Mononuclear cell (primary cell): ENCODE results near the gene RAB11FIP3. TPM values are rescaled to one million over a fixed set of nuclear protein-coding genes. Genes with fewer than 3 reads are reported as not detected.
"Not testable (repeated sequence)": the region's sequence is repeated elsewhere in the genome, so short reads cannot be mapped to it uniquely, and the experiment has no call there.

Experiments used
- H3K27me3 ChIP-seq: 2 replicates; pipeline ENCODE4 v1.6.0; 2011; ENCODE audit warnings: low read length, control low read depth; ENCODE audit not compliant: insufficient read depth
- H3K4me1 ChIP-seq: 2 replicates; pipeline ENCODE4 v1.5.1; 2011; ENCODE audit warnings: mild to moderate bottlenecking, low read length, control low read depth; ENCODE audit not compliant: insufficient read depth
- H3K4me3 ChIP-seq: 2 replicates; pipeline ENCODE4 v1.5.1; 2011; ENCODE audit warnings: mild to moderate bottlenecking, low read length, moderate library complexity
- H3K9me3 ChIP-seq: 2 replicates; pipeline ENCODE4 v1.5.1; 2011; ENCODE audit warnings: low read depth, mild to moderate bottlenecking, control low read depth, low read length
- total RNA-seq: library from RNA; depleted of rRNA; stranded (reverse); fragments of >200 nt; gene quantifications from one replicate; pipeline ENCODE4 v1.2.3, GENCODE V29; 2012

RAB11FIP3 gene
- total RNA-seq, 1 donor: 6.5 TPM

DNA sequence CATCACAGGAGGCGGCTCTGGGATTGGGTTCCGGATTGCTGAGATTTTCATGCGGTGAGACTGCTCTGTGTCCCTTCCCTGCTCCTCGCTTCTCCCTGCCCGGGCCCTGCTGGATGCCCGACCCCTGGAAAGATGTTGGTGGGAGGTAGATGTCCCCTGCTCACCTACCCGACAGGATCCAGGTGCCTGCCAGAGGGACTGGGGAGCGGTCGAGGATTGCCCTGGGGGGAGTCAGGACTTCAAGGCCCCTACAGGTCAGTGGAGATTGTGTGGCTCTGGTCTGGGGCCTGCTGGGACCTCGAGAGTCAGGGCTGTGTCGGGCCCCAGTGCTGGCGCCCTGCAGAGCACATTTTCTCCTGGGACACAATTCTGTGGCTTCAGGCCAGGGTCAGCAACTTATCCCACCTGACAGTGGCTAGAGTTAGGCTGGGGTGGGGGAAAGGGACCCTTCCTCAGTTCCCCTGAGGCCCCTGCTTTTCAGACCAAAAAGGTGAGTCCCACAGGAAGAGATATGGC lies 20.4 kb upstream of the RAB11FIP3 start:
- Histone ChIP-seq H3K9me3 (no peaks in the 10 kb centered on the region), H3K4me1 (peaks cover 14% of the 10 kb centered on the region), H3K27me3 (no peaks in the 10 kb centered on the region), H3K4me3 (no peak overlapping the region)

GRCh38 chr16:405548-406506 lies 19.6 kb upstream of the RAB11FIP3 start:
- no peaks in the 10 kb centered on the region for H3K27me3 ChIP-seq
- peaks cover 6% of the 10 kb centered on the region for H3K4me1 ChIP-seq
- H3K9me3 ChIP-seq: no peaks in the 10 kb centered on the region
- H3K4me3 ChIP-seq: no peak overlapping the region

- Histone ChIP-seq H3K9me3 (no peaks in the 10 kb centered on the region), H3K4me1 (peaks cover 2% of the 10 kb centered on the region), H3K4me3 (no peak overlapping the region), H3K27me3 (no peaks in the 10 kb centered on the region)
Measured at GRCh38 chr16:407253-407652, 18.2 kb upstream of the RAB11FIP3 start.

GRCh38 chr16:410516-411178 lies 14.8 kb upstream of the RAB11FIP3 start:
- Histone ChIP-seq H3K4me1 (no peaks in the 10 kb centered on the region), H3K4me3 (no peak overlapping the region), H3K27me3 (no peaks in the 10 kb centered on the region), H3K9me3 (no peaks in the 10 kb centered on the region)

DNA sequence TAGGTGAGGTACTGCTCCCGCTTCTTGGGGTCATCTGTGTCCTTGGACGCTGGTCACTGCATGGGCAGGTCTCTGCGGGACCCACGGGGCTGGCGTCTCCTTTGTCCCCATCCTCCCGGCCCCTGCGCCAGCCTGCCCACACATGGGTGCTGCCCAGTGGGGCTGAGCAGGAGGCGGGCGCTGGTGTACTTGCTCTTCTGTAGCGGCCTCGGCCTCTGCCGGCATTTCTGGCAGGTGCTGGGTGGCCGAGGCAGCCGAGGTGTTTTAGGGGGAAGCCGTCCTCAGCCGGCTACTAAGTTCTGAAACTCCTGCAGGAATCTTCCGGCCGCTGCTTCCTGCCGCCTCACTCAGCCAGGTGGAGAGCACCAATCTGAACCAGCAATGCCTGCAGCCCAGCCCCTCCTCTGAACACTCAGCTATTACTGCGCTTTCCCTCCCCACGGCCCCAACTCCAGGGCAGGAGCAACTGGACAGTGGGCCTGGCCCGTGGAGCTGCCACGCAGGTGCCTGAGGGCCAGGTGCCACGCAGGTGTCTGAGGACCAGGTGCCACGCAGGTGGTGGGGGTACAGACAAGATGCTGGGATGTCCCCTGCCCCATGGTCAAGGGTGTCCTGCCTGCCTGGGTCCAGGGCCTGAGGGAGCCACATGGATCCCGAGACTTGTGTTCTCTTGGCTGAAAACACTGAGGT lies 13.7 kb upstream of the RAB11FIP3 start:
- no peaks in the 10 kb centered on the region for H3K4me1 ChIP-seq
- no peaks in the 10 kb centered on the region for H3K9me3 ChIP-seq
- no peak overlapping the region for H3K4me3 ChIP-seq
- H3K27me3 ChIP-seq: no peaks in the 10 kb centered on the region

GRCh38 chr16:414395-415169 lies 10.9 kb upstream of the RAB11FIP3 start:
- no peaks in the 10 kb centered on the region for H3K4me1 ChIP-seq
- no peaks in the 10 kb centered on the region for H3K27me3 ChIP-seq
- H3K4me3 ChIP-seq: no peak overlapping the region
- no peaks in the 10 kb centered on the region for H3K9me3 ChIP-seq

GRCh38 chr16:415170-415498 lies 10.3 kb upstream of the RAB11FIP3 start:
- not testable (repeated sequence) for H3K4me3 ChIP-seq, H3K9me3 ChIP-seq, H3K4me1 ChIP-seq, H3K27me3 ChIP-seq

GRCh38 chr16:422179-422578 lies 3.3 kb upstream of the RAB11FIP3 start:
- H3K9me3 ChIP-seq, H3K27me3 ChIP-seq, H3K4me3 ChIP-seq: not testable (repeated sequence)
- H3K4me1 ChIP-seq: peaks cover 23% of the 10 kb centered on the region

DNA sequence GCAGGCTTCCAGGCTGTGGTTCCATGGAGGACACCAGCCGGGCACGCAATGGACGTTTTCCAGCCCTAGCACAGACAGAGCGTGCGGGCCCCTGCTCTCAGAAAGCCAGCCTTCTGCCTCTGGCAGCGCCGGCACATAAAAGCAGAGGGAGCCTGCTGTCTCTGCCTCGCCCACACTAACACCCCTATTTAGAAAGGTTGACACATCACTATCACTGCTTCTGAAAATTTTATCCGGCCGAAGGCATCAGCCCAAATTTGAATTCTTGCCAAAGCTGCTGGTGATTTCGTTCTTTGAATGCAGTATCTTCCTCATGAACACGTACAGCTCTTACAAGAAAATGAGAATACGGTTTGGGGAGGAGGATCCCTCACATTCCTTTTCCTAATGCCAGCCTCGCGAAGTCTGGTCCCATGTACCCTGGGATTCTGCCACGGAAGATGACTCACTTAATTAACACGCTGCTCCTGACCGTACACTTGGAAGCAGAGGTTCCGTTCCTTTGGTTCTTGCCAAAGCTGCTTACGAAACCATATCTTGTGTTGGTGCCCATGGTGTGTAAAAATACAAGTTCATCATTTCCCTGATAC lies 1.3 kb upstream of the RAB11FIP3 start:
- Histone ChIP-seq H3K4me1 (peaks cover 27% of the 10 kb centered on the region), H3K9me3 (no peaks in the 10 kb centered on the region), H3K4me3 (no peak overlapping the region), H3K27me3 (peaks cover 6% of the 10 kb centered on the region)

- peak overlapping the region; percentile 59 for H3K4me3 ChIP-seq
- H3K9me3 ChIP-seq: no peaks in the 10 kb centered on the region
- H3K4me1 ChIP-seq: peaks cover 27% of the 10 kb centered on the region
- H3K27me3 ChIP-seq: peaks cover 6% of the 10 kb centered on the region
Measured at GRCh38 chr16:424623-425081, 797 bp upstream of the RAB11FIP3 start.

DNA sequence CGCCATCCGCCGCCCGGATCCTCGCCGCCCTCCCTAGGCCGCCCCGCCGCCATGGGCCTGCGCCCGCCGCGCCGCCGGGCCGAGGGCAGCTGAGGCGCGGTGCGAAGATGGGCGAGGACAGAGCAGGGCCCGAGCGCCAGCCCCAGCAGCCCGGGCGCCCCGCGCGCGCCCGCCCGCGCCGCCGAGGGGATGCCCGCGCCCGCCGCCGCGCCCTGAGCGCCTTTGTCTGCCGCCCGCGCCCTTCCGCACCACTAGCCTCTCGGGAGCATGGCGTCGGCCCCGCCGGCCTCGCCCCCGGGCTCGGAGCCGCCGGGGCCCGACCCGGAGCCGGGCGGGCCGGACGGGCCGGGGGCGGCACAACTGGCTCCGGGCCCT lies 278 bp downstream of the RAB11FIP3 start:
- H3K27me3 ChIP-seq: peaks cover 6% of the 10 kb centered on the region
- peaks cover 27% of the 10 kb centered on the region for H3K4me1 ChIP-seq
- no peaks in the 10 kb centered on the region for H3K9me3 ChIP-seq
- peak overlapping the region; percentile 59 for H3K4me3 ChIP-seq

DNA sequence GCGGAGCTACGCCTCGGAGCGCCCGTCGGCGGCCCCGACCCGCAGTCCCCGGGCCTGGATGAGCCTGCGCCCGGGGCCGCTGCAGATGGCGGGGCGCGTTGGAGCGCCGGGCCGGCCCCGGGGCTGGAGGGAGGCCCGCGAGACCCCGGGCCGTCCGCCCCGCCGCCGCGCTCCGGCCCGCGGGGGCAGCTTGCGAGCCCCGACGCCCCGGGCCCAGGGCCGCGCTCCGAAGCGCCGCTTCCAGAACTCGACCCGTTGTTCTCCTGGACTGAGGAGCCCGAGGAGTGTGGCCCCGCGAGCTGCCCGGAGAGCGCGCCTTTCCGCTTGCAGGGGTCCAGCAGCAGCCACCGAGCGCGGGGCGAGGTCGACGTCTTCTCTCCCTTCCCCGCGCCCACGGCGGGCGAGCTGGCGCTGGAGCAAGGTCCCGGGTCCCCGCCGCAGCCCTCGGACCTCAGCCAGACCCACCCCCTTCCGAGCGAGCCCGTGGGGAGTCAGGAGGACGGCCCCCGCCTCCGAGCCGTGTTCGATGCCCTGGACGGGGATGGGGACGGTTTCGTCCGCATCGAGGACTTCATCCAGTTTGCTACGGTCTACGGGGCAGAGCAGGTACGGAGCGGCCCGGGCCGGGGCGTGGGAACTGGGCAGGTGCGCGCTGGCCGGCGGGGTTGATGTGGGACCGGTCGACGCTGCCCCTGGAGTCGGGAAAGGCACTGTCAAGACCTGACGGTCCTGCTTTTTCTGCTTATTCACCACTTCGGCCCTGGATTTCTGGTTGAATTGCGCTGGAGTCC lies 861 bp downstream of the RAB11FIP3 start:
- no peaks in the 10 kb centered on the region for H3K9me3 ChIP-seq
- peaks cover 6% of the 10 kb centered on the region for H3K27me3 ChIP-seq
- peak overlapping the region; percentile 26 for H3K4me3 ChIP-seq
- peaks cover 27% of the 10 kb centered on the region for H3K4me1 ChIP-seq

DNA sequence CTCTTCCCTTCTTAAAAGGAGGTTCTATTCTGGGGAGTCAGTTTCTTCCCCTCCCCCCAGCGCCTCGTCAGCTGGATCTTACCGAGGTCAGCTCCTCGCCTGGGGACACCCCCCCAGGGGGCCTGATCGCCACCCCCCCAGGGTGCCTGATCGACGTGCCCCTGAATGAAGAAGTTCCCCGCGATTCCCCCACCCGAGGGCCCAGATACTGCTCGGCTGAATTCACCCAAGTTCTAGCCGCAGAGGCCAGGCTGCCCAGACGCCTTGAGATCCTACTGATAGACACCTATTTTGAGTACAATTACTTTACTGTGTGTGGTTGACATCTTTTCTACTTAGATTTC lies 1.4 kb downstream of the RAB11FIP3 start:
- Histone ChIP-seq H3K9me3 (no peaks in the 10 kb centered on the region), H3K27me3 (peaks cover 6% of the 10 kb centered on the region), H3K4me3 (no peak overlapping the region), H3K4me1 (peaks cover 27% of the 10 kb centered on the region)

DNA sequence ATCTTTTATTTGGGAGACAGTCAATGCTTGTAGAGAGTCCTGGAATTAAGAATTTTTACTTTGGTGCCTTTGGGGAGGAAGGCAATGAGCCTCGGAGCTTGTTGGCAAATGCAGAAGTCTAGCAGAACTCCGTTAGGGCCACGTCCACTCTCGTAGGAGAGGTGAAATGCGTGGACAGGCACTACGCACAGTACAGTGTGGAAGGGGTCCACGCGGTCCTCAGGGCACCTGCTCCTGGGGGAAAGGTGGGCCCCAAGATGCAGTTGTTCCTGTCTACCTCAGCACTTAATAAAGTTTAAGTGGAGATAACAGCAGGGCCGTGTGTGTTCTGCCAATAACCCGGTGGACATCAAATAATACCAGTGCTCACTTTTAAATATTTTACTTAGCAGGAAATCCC lies 1.8 kb downstream of the RAB11FIP3 start:
- no peak overlapping the region for H3K4me3 ChIP-seq
- no peaks in the 10 kb centered on the region for H3K9me3 ChIP-seq
- H3K4me1 ChIP-seq: peaks cover 27% of the 10 kb centered on the region
- H3K27me3 ChIP-seq: peaks cover 6% of the 10 kb centered on the region
